Measurements from ENCODE around the gene SNX22. TPM values are rescaled to one million over a fixed set of nuclear protein-coding genes. Genes with fewer than 3 reads are reported as not detected.

The SNX22 gene
- total RNA-seq: 0.16 and 0.24 TPM in 2 replicates

DNA sequence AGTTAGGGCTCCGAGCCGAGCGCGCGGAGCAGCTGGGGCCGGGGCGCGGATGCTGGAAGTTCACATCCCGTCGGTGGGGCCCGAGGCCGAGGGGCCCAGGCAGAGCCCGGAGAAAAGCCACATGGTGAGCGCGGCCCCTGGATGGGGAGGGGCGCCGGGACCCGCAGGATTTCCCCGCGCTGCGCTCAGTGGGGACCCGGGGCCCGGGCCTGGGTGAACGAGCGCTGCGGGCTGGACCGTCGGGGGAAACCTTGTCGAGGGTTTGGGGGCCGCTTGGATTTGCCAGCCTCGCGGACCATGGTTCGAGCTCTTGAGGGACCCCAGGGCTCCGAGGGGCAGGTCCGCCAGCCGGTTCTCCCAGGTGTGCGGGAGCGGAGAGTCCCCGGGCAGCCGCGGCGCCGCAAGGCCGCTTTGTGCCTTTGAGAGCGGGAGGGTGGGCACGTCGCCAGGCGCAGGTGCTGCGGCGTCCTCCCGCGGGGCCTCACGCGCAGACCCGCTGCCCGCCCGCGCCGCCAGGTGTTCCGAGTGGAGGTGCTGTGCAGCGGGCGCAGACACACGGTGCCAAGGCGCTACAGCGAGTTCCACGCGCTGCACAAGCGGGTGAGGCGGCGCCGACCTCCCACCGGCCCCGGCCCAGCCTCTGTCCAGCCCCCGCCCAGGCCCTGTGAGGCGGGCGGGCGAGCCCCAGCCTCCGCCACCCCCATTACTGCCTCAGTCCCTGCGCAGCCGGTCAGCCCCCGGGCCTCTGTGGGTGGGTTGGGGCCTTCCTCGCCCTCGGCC lies at the start of gene SNX22:
SNX22 (plus strand) TSS at position 5 of the 780 bp plus-strand sequence; CDS start at position 50, 45 bp downstream.

DNA sequence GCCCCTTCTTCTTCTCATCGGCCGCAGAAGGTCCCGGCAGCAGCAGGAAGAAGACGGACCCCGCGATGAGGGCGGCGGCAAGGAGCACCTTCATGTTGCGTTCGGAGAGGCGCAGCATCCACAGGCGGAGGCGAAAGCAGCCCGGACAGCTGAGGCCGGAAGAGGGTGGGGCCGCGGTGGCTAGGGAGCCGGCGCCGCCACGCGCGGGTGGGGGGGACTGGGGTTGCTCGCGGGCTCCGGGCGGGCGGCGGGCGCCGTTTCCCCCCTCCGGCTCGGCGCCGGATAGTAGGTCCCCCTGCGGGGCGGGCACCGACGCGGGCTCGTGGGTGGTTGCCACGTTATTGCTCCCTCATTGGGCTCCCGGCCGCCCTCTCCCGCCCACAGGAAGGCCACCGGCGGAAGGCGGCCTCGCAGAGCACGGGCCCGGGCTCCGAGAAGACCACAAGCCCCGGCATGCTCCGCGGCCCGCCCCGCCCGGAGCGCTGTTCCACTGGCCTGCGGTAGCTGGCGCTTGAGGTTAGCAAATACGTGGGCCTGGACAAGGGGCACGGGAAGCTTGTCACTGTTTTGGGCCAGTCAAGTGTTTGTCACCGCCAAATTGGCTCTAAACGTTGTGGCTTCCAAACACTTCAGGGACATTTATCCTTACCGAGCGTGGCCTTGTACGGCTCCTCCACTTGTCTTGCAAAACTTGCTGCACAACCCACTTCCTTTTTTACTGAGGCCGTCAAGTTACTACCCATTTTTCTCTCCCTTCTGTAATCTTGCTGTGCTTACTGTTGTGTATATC lies 11.5 kb downstream of the SNX22 start, which contains the start of gene PPIB:
PPIB (minus strand) TSS at position 154 of the 790 bp plus-strand sequence; CDS start at position 118, 36 bp downstream.

Small RNA genes within 50 kb of the gene (small RNA-seq; reads per million reads assigned to genes)
- not detected for gene RF00019

Other genes with a start within 250 kb of the SNX22 start
- 17.6 and 19.8 TPM in 2 replicates for gene DAPK2, start 105.2 kb upstream of the SNX22 start, total RNA-seq
- 33.1 and 40.1 TPM in 2 replicates for gene CIAO2A, start 57.9 kb upstream of the SNX22 start, total RNA-seq
- gene SNX1, start 55.7 kb upstream of the SNX22 start, total RNA-seq: 49.5 and 52.6 TPM in 2 replicates
- gene PPIB, start 11.3 kb downstream of the SNX22 start, total RNA-seq: 651 and 789 TPM in 2 replicates
- gene CSNK1G1, start 204.4 kb downstream of the SNX22 start, total RNA-seq: 28.7 and 36.5 TPM in 2 replicates
- gene PCLAF, start 229.7 kb downstream of the SNX22 start, total RNA-seq: 8.8 and 13.0 TPM in 2 replicates
- gene TRIP4, start 236.1 kb downstream of the SNX22 start, total RNA-seq: 11.1 and 11.8 TPM in 2 replicates